CD4-positive, alpha-beta T cell treated with Interleukin-2 at 100 ng/mL for 4 hours (primary cell): ENCODE results near the gene SPATA6L.

ENCODE experiments used
- DNase-seq: peaks from one replicate; pipeline ENCODE4 v3.0.0-alpha.2; 2020; ENCODE audit warnings: low spot score

The SPATA6L gene

DNA sequence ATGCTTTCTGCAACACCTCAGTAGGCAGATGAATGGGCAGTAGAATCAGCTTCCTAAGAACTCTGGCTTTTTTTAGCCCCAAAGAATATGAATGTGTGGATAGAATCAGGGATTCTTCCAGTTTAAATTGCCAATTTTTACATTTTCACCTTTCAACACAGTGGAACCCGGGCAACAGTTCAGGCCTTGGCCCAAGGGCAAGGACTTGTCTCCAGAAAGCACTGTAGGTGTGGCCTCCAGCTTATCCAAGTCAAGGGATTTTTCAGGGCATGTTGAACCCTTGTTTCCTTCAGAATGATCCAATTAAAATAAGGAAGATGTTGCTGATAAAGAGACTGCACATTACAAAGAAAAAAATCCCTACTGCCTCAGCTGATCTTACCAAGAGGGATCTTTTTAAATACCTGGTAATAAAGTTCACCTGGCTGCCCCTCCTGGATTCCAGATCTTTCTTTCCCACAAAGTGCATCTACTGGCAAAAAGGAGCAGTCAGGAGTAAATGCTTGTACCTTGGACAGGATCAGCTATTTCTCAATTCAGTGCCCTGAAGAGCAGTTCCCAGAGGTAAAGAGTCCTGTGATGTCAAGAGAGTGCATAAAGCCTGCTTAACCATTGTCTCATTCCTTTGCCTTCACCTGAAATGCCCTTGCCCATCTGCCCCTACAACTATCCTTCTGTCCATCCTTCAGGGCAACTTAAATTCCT lies 84.3 kb downstream of the SPATA6L start:
- DNase-seq: no peak

DNA sequence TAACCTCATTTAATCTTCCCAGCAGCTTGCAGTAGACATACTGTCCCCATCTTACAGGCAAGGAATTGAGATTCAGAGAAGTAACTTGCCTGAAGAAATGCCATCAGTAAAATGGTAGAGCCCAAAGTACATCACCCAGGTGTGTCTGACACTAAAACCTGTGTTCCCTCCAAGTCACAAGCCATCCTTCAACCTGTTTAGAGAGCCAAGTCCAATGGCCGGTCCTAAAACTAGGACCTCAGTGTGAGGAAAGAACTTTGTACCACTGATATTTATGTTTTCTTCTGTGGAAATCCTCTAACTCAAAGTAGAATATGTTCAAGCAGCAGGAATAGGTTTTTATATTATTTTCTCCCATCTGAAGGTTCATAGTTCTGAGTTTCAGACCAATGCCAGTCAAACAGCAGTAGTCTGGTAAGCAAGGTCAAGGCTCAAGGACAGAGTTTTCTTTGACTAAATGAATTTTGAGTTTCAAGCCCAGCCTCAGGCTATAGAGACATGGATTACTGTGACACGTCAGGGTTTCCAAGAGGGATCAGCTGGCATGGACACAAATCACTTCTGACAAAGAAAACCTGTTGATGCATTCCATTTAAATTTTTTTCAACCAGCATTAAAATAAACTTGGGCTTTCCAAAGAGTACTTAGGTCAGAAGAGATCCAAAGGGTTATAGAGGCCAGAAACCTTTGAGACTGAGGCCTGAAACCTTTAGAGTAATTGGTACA lies 85.1 kb downstream of the SPATA6L start:
- no peak for DNase-seq

DNA sequence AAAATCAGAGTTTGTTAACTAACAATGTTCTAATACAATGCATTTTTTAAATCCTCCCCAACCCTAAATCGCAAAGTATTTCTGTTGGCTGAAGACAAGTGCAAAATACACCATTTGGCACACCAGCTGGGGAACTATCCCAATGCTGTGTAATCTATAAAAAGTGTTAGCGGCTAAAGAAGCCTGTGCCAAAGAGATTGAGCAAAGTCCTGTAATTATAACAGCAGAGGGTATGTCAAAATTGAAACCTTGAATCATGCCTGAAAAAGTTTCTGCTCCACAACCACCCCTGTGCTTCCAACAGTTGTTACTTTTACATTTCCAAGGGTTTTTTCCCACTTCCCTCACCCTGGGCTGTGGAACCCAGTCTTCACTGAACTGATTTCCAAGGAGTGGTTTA lies 87.3 kb downstream of the SPATA6L start:
- no peak for DNase-seq

GRCh38 chr9:4576448-4576847 lies 89.8 kb downstream of the SPATA6L start:
- DNase-seq: no peak

DNA sequence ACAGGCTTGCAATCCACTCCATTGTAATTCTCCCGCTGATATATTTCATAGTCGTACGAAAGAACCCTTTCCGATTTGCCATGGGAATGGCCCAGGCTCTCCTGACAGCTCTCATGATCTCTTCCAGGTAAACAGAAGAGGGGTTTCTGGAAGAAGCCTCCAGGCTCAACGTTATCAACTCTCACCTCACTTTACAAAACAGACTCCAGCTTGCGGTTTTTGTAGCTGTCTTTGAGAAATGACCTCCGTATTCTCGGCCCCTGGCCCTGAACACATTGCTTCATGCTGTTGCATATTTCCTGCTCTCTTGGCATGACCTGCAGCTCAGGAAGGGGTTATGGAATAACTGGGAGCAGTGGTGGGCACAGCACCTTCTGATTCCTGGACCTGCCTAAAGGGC lies 90.3 kb downstream of the SPATA6L start:
- DNase-seq: no peak

DNA sequence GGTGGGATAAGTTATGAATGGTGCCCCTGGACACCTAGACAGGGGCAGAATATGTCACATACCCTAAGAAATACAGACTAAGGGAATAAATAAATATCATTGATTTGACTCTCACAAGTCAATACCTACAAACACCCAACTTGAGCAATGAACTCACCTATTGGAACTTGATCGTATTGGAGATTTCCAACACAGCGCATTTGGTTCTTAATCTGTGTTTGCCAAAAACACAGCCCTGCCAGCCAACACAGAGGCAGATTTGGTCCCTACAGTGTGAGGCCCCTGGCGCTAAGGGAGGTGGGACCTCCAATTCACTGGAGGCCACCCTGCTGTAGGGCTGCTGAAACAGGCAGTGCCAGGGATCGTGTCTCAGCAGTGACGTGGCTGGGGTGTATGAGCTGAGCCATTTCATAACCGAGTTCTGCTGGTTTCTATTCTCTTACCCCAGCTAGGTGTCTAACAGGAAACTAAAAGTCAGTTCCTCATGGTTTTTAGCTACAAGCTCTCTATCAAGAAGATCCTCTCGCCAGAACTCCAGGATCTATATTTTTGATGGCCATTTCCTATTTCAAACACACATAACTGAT lies 91.5 kb downstream of the SPATA6L start:
- DNase-seq: no peak

DNA sequence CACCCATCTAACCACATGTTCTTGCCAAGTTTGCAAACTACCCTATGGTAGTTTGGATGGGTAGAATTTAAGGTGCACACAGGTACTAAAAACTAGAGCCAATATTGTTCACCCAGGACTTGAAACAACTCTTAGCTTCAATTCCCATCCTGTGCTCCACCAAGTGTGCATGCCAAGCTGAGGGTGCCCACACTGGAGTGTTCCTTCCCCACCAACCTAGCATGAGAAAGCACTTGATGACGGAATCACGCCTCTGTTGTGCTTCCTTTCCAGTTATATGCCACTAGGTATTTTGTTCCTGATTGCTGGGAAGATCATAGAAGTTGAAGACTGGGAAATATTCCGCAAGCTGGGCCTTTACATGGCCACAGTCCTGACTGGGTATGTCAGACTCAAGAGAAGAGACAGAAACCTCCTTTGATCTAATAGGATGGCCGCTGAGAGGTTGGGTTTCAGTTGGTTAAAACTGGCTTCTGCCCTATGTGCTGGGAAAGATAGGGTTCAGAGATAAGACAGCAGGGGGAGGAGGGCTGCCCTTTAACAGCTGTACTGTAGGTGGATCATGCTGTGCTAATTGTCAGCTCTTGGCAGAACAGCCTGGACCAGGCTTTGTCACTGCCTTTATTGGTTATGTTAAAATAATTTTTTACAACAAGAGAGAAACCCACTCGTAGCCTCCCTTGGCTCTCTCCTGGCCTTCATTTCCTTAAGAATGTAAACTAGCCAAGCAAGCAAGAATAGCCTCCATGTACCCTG lies 92.5 kb downstream of the SPATA6L start:
- DNase-seq: no peak

- DNase-seq: no peak
Observed at GRCh38 chr9:4573176-4573575, 93.1 kb downstream of the SPATA6L start.

- DNase-seq: peak; percentile 17
Observed at GRCh38 chr9:4572184-4572826, 94.0 kb downstream of the SPATA6L start.

DNA sequence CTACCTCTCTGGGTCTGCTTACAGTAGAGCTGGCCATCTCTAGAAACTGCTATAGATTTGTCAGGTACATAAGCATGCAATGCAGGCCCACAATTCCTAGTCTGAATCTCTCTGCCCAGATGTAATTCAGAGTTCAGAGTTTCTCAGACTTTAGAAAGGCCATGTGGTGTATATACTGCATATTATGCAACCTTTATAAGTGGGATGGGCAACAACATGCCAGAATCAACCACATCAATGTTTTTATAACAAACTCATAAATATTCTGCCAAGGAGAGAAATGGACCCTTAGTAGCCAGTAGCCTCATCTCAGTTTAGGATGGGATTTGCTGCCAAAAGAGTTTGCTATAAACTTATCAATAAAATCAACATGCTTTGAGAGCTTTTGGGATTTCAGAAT lies 97.2 kb downstream of the SPATA6L start:
- DNase-seq: no peak

DNA sequence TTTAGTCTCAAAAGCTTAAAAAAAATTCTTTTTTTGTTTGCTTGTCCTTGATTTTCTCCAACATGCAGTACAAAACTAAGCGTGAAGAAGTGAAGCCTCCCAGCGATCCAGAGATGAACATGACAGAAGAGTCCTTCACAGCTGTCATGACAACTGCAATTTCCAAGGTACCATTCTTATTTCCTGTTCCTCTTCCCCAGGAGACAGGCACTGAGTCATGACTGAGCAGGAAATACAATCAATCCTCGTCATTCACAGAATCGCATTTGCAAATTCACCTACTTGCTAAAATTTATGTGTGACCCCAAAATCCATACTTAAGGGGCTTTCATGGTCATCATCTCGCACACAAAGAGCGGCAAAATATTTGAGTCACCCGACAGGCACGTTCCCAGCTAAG lies 98.7 kb downstream of the SPATA6L start:
- no peak for DNase-seq

GRCh38 chr9:4566806-4567205 lies 99.5 kb downstream of the SPATA6L start:
- DNase-seq: no peak

GRCh38 chr9:4563105-4563504 lies 103.2 kb downstream of the SPATA6L start:
- no peak for DNase-seq

DNA sequence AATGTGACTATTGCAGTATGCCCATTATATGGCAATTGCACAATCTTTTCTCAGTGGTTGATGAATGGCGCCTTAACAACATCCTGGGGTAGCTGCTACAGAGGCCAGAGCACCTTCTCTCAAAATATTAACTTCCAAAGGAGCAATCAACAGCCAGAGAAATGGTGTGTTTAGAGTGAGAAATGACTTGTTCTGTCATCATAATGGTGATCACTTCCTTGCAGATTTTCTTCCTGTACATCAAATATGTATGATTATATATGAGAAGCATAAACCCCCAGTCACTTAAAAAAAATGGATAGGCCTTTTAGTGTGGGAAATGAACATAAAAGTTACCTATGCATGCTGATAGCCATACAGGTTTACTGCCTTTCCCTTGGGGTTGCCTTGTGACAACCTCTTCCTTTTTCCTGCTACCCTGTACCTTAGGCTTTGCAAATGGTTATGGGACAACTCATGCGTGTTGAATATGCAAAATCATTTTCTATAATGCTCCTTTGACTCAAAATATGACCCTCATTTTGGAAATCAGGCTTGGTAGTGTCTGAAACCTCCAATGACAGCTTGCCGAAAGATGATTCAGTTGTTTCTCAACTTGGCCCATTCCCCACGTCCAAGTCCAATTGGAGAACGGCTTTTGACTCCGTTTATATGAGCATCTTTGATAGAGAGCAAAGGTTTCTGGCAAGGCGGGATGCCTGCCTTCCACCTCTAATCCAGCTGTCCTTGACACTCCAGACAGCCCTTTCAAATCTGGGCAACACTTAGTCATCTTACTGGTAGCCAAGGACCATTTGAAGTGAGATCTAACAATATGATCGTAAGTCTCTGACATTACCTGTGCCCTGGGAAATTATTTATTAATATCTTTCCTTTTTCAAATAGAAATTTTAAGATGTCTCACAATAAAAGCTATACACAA lies 106.8 kb downstream of the SPATA6L start:
- DNase-seq: no peak

DNA sequence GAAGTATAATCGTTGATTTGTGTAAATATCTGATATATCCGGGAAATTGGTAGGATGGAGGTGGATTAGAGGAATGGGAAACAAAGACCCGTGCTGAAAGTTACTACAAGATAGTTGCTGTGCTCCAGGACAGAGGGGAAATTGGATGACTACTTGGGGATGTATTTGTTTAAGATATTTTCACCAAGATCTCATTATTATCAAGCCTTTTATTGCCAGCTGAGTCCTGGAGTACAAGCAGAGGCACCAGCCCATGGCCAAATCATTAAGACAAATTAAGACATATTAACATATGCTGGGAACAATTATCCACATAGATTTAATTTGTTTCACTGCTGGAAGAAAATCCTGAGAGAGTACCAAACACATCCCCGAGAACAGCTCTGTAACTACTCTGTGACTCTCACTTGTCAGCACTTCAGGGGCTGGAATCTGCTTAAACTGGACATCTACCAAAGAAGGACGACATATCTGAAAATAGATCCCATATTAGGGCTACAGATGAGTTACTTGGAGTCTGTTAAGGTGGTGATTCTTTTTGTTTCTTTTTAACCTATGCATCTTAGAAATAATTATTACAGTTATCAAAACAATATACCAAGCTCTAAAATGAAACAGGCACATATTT lies 107.8 kb downstream of the SPATA6L start:
- DNase-seq: no peak

GRCh38 chr9:4555236-4555635 lies 111.0 kb downstream of the SPATA6L start:
- DNase-seq: no peak

GRCh38 chr9:4553951-4554381 lies 112.3 kb downstream of the SPATA6L start:
- DNase-seq: no peak

- DNase-seq: no peak
Observed at GRCh38 chr9:4550777-4551484, 115.3 kb downstream of the SPATA6L start.

- DNase-seq: no peak
Observed at GRCh38 chr9:4549751-4550295, 116.5 kb downstream of the SPATA6L start.
